ENCODE data around the gene USP46.

The USP46 gene

DNA sequence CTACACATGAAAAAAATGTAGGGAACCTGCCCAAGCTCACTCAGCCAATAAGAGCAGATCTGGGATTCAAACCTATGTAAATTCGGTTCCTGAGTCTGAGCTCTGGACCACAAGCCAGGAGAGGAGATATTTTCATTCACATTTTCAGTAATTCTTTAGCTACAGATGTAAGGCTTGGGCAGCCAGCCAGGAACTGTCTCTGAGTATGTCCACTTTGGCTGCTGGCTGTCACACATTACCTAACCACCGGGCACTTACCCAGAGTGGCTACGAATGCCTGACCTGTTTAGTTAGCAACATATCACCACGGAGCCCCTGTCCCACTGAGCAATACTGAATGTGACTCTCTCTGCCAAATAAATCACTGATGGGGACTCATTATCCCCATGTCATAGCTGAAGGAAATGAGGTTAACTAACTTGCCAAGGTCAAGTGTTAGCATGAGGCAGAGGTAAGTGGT is 15.3 kb downstream of the USP46 start:
- Mint-ChIP-seq H3K4me1 (peaks cover 40% of the 10 kb centered on the region), H3K4me3 (no peak overlapping the region), H3K27me3 (ENCODE audit: low read depth, poor library complexity) (no peaks in the 10 kb centered on the region), H3K9me3 (peaks cover 21% of the 10 kb centered on the region), H3K27ac (no peak overlapping the region), H3K36me3 (ENCODE audit: low read depth) (peaks cover 69% of the 10 kb centered on the region)
- TF ChIP-seq, protein P1, sequence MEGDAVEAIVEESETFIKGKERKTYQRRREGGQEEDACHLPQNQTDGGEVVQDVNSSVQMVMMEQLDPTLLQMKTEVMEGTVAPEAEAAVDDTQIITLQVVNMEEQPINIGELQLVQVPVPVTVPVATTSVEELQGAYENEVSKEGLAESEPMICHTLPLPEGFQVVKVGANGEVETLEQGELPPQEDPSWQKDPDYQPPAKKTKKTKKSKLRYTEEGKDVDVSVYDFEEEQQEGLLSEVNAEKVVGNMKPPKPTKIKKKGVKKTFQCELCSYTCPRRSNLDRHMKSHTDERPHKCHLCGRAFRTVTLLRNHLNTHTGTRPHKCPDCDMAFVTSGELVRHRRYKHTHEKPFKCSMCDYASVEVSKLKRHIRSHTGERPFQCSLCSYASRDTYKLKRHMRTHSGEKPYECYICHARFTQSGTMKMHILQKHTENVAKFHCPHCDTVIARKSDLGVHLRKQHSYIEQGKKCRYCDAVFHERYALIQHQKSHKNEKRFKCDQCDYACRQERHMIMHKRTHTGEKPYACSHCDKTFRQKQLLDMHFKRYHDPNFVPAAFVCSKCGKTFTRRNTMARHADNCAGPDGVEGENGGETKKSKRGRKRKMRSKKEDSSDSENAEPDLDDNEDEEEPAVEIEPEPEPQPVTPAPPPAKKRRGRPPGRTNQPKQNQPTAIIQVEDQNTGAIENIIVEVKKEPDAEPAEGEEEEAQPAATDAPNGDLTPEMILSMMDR (IDR thresholded peaks at IDR 0.05), result no peak
- DNase-seq, result no peak

DNA sequence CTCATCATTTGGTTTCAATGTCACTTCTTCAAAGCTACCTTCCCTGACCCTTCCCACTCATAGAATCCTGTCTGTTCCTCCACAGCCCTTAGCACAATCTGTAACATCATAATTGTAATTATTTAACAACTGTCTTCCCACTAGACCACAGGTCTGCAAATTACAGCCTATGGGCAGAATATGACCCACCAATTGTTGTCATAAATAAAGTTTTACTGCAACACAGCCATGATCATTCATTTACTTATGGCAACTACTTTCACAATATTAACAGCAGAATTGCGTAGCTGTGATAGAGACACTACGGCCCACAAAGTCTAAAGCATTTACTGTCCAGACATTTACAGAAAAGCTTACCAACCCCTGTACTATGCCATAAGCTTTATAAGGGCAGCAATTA is 15.9 kb downstream of the USP46 start:
- Mint-ChIP-seq H3K9me3 (peaks cover 22% of the 10 kb centered on the region), H3K4me1 (peaks cover 39% of the 10 kb centered on the region), H3K27ac (no peak overlapping the region), H3K27me3 (ENCODE audit: low read depth, poor library complexity) (no peaks in the 10 kb centered on the region), H3K36me3 (ENCODE audit: low read depth) (peaks cover 68% of the 10 kb centered on the region), H3K4me3 (no peak overlapping the region)
- TF ChIP-seq, protein P1 (IDR thresholded peaks at IDR 0.05), result no peak
- DNase-seq, result no peak

DNA sequence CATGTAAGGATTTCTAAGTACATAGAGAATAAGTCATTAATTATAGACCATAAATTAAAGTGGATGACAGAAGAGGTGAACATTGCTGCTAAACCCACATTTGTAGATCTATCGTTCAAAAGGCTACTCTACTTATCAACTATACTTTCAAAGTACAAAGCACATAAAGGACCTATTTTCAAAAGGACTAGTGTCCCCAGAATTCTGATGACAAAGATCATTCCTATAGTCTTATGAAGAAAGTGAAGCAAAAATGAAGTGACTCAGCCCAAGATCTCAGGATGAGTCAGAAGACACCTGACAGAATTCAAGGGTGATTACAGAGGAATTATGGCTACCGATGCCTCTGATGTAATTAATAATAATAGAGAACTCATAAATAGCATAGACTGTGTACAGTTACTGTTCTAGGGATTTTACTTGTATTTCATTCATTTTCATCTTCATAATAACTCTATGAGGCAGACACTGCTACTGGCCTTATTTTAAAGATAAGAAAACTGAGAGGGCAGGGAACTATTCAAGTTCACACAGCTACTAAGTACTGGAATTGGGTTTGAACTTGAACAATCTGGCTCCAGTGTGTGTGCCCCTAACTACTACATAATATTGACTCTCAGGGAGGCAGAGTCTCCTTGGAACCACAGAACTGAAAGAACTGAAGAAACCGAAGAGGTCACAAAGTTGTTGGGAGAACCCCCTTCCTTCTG is 17.1 kb downstream of the USP46 start:
- Mint-ChIP-seq H3K4me1 (peaks cover 41% of the 10 kb centered on the region), H3K36me3 (ENCODE audit: low read depth) (peaks cover 68% of the 10 kb centered on the region), H3K27me3 (ENCODE audit: low read depth, poor library complexity) (no peaks in the 10 kb centered on the region), H3K9me3 (peaks cover 25% of the 10 kb centered on the region), H3K4me3 (no peak overlapping the region), H3K27ac (peak overlapping the region; percentile 34)
- DNase-seq, result no peak
- TF ChIP-seq, protein P1 (IDR thresholded peaks at IDR 0.05), result no peak

DNA sequence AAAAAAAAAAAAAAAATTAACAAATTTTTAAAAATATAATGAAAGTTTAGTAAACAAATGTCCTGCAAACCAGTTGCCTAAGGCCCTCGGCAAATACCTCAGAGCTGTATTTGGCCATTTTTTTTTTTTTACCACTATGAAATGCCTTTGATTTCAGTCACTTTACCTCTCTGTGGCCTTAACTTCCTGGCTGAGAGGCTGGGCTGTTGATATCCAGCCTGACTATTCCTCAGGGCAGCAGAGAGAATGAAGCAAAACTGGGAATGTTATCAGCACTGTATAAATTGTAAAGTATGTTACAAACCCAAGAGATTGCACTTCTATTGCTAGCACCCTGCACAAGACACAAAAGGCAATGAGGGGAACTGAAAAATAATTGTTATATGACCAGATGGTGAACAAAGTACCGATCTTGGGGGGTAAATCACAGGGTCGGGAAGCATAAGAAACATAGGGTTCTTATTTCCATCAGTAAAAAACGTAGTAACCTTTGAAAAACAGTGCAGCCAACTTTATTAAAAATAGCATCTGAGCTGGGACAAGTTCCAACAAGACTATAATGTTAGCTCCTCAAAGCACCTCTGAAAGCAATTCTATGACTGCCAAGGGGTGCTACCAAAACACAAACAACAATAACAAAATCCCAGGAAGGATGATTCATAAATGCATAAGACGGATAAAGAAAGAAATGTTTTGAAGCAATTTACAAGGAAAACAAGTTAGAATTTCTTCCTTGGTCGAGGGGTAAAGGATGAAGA is 18.1 kb downstream of the USP46 start:
- Mint-ChIP-seq H3K27me3 (ENCODE audit: low read depth, poor library complexity) (no peaks in the 10 kb centered on the region), H3K36me3 (ENCODE audit: low read depth) (peaks cover 61% of the 10 kb centered on the region), H3K9me3 (peaks cover 23% of the 10 kb centered on the region), H3K27ac (no peak overlapping the region), H3K4me1 (peaks cover 43% of the 10 kb centered on the region), H3K4me3 (no peak overlapping the region)
- TF ChIP-seq, protein P1 (IDR thresholded peaks at IDR 0.05), result no peak
- no peak for DNase-seq

DNA sequence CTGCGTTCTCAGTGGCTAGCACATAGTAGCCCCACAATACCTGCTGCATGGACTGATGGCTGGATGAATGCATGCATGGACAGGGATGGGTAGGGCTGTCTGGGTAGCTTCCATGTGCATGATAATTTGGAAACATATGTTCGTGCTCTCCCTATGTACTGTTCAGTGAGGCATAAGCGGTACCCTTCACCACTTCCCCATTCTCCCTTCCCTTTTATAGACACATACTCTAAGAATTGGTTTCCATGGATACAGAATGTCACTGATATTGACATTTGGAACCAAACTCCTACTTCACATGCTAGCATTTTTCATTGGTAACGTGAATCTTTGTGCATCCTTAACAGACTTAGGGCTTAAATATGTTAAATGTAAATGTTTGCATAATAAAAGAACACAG is 20.4 kb downstream of the USP46 start:
- TF ChIP-seq, protein P1 (IDR thresholded peaks at IDR 0.05), result no peak
- no peaks in the 10 kb centered on the region for H3K27me3 Mint-ChIP-seq (ENCODE audit: low read depth, poor library complexity)
- no peak for DNase-seq
- H3K36me3 Mint-ChIP-seq (ENCODE audit: low read depth), result peaks cover 67% of the 10 kb centered on the region
- peaks cover 51% of the 10 kb centered on the region for H3K4me1 Mint-ChIP-seq
- H3K9me3 Mint-ChIP-seq, result peaks cover 17% of the 10 kb centered on the region
- no peak overlapping the region for H3K27ac Mint-ChIP-seq
- H3K4me3 Mint-ChIP-seq, result no peak overlapping the region
